Measurements from ENCODE around the gene SLC6A19.

SLC6A19 gene

GRCh38 chr5:1197876-1198666 is 3.3 kb upstream of the SLC6A19 start:
- no peak for DNase-seq

- DNase-seq: no peak
Measured at GRCh38 chr5:1199340-1199648, 2.1 kb upstream of the SLC6A19 start.

GRCh38 chr5:1199649-1200494 is 1.5 kb upstream of the SLC6A19 start:
- no peak for DNase-seq

GRCh38 chr5:1200495-1201326 is 684 bp upstream of the SLC6A19 start:
- no peak for DNase-seq

DNA sequence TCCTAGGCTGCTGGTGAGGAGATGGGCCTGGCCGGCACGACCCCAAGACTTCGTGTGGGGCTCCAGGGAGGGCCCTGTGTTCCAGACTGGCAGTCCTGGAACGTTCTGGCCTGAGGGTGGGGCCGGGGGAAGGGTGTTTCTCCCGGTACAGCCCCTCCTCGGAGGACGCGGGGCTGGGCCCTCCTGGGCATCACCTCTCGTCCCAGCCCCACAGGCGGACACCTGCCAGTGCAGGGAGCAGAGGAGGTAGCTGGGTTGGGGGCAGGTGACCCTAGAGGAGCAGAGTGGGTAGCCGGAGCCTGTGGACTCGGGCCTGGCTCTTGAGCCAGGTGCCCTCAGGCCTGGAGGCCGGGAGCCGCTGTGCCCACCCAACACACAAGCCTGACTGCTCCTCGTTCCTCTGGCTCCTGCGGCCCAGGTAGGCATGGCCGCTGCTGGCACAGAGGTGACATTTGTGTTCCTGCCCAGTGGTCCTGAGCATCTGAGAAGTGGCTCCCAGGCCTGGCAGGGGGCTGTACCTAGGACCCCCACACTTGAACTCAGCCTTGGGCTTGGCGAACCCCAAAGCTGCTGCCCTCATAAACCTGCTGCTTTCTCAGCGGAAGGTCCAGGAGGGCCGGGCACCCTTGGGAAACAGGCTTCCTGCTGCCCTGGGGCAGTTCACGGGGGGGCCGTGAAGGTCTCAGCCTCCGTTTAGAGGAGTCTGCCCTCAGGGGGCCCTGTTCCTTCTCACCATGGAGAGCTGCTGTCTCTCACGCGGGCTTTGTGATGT is 817 bp downstream of the SLC6A19 start:
- no peak for DNase-seq

DNA sequence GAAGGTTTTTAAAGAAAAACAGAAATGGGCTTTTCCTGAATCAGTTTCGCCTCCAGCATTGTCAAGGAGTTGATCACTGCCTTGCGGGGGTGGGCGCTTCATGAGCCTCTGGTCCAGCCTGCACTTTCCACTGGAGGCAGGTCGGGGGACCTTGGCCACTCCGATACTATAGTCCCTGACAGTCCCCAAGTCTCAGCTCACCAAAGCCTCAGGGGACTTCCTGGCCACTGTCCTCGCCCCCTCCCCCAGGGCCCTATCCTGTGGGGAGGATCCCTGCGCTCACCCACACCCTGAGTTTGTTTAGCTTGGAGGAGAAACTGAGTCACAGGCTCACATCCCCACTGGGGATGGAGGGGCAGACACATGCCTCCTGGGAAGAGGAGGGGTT is 1.4 kb downstream of the SLC6A19 start:
- no peak for DNase-seq

GRCh38 chr5:1203311-1203967 is 2.0 kb downstream of the SLC6A19 start:
- no peak for DNase-seq

- no peak for DNase-seq
Measured at GRCh38 chr5:1203968-1204692, 2.7 kb downstream of the SLC6A19 start.

GRCh38 chr5:1204693-1205242 is 3.4 kb downstream of the SLC6A19 start:
- DNase-seq: no peak

GRCh38 chr5:1205255-1206180 is 4.1 kb downstream of the SLC6A19 start:
- no peak for DNase-seq

- no peak for DNase-seq
Measured at GRCh38 chr5:1206521-1207412, 5.4 kb downstream of the SLC6A19 start.

DNA sequence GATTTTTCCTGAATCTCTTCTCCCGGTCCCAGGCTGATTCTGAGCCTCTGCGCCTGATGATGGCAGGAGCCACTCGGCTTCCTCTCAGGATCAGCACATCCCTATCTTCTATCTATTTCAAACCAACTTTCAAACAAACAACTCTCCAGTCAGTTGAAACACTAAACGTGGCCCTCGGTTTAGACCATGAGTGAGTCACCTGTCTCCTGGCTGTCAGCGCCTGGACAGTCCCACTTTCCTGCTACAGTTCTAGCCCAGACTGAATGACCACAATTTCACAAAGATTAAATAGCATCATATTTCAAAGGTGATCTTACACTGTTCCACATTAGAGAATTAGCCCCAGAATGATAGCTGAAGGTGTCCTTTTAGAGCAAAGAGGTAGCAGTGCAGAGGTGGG is 6.2 kb downstream of the SLC6A19 start:
- no peak for DNase-seq

DNA sequence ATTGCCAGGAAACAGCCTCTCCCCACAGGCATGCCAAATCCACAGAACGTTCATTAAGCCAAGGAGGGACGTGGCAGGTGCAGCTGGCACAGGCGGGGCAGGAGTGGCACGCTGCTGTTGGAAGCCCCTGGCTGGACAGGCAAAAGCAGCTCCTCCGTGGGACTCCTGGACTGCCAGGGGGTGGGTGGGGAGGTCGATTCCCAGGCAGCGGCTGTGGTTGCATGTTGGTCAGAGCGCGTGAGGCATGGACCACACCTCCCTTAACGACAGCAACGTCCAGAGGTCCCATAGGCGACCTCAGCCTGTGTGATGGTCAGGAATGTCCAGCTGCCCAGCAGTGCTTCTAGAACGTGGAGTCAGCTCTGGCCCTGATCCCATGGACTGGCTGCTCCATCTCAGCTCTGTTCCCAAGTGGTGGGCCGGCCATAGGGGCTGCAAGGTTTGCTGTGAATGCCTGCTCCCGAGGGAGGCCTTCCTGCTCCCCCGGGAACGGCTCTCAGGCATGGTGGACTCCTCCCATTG is 6.9 kb downstream of the SLC6A19 start:
- no peak for DNase-seq

- no peak for DNase-seq
Measured at GRCh38 chr5:1208743-1209488, 7.5 kb downstream of the SLC6A19 start.

DNA sequence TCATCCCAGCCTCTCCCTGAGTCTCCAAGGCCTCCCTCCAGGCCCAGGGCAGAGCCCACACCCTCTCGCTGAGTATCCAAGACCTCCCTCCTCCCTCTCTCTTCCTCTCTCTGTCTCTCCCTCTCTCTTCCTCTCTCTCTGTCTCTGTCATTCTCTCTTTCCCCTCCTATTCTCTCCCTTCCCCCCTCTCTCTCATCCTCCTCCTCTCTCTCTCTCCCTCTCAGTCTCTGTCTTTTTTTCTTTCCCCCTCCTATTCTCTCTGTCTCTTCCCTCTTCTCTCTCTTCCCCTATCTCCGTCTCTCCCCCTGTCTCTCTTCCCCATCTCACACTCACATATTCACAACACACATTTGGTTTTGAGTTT is 8.1 kb downstream of the SLC6A19 start:
- DNase-seq: no peak

DNA sequence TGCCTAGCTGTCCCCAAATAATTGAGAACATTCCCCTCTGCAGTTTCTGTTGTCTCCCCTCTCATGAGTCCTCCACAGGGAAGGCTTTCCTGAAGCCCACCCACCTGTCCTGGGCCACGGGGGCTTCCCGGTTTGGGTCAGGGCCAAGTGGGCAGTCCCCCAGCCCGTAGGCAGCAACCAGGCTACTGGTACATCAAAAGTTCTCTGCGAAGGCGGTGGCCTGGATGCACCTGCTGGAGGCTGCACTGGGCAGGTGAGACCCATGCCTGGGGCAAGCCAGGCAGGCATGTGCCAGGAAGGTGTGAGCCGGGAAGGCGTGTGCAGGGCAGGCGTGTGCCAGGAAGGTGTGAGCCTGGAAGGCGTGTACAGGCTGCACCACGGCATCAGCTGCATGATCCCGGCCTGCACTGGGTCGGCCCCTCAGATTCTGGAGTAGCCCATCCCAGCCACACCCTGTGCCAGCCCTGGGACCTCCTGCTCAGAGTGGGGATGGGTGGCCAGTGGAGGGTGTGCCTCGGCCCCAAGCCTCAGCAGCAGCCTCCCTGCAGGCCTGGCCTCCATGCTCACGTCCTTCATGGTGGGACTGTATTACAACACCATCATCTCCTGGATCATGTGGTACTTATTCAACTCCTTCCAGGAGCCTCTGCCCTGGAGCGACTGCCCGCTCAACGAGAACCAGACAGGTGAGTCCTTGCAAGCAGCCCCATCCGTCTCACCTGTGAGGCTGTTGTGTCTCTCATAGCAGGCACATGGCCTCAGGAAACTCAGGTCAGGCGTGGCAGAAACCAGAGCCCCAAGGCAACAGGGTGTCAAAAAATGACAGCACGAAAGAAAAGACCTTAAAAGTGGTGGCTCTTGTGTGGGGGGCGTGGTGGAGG is 8.7 kb downstream of the SLC6A19 start:
- DNase-seq: no peak

DNA sequence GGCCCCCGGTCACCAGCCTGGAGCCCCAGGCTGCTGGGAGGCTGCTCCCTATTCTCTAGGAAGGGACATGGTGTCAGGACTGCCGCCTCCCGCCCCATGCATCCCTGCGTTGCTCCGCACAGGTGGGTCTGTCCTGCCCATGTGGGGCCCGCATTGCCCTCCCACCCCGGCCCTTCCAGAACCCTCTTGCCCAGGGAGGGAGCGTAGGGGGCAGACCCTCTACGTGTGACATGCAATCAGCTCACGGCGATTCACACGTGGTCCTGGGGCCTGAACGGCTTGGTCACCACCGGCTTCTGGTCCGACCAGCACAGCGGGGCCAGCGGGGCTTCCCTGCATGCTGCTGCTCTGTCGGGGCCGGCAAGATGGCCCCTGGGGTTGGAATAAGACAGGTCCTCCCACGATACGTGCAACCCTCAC is 9.4 kb downstream of the SLC6A19 start:
- no peak for DNase-seq
